Glutamatergic neuron (in vitro differentiated cells): ENCODE measurements around the gene FRMD3. TPM values are rescaled to one million over a fixed set of nuclear protein-coding genes. Genes with fewer than 3 reads are reported as not detected.

Experiments
- DNase-seq: peaks from one replicate; pipeline ENCODE4 v3.0.0; 2022
- H3K27ac Mint-ChIP-seq: one replicate; pipeline ENCODE4 v1.8.0; 2020; ENCODE audit warnings: mild to moderate bottlenecking, mixed read lengths, inconsistent platforms; ENCODE audit not compliant: unreplicated experiment
- H3K27me3 Mint-ChIP-seq: one replicate; pipeline ENCODE4 v1.8.0; 2020; ENCODE audit warnings: mild to moderate bottlenecking, moderate library complexity, mixed read lengths, inconsistent platforms; ENCODE audit not compliant: unreplicated experiment
- H3K36me3 Mint-ChIP-seq: one replicate; pipeline ENCODE4 v1.8.0; 2020; ENCODE audit warnings: mild to moderate bottlenecking, mixed read lengths, inconsistent platforms; ENCODE audit not compliant: unreplicated experiment
- H3K4me1 Mint-ChIP-seq: one replicate; pipeline ENCODE4 v1.8.0; 2020; ENCODE audit warnings: mild to moderate bottlenecking, low read depth, mixed read lengths, inconsistent platforms; ENCODE audit not compliant: unreplicated experiment
- H3K4me3 Mint-ChIP-seq: one replicate; pipeline ENCODE4 v1.8.0; 2020; ENCODE audit warnings: mild to moderate bottlenecking, mixed read lengths, inconsistent platforms; ENCODE audit not compliant: unreplicated experiment
- H3K9me3 Mint-ChIP-seq: one replicate; pipeline ENCODE4 v1.8.0; 2020; ENCODE audit warnings: mild to moderate bottlenecking, moderate library complexity, mixed read lengths, inconsistent platforms; ENCODE audit not compliant: unreplicated experiment
- total RNA-seq: library from RNA; stranded (reverse); fragmentation: NEBNext Ultra II Directional; extraction: Animal tissue kit (Norgen Biotek cat#: 25700); gene quantifications from one replicate; pipeline ENCODE4 v1.2.1, GENCODE V29; 2021; ENCODE audit not compliant: unreplicated experiment
- TF ChIP-seq, protein P1 (sequence below): fragments of 200-600 bp; sonication (generic); IDR thresholded peaks from one replicate; pipeline ENCODE4 v1.5.0; 2021; ENCODE audit not compliant: partially characterized antibody, unreplicated experiment

FRMD3 gene
- total RNA-seq, 1 donor from 2014 or later: 20.7 TPM

DNA sequence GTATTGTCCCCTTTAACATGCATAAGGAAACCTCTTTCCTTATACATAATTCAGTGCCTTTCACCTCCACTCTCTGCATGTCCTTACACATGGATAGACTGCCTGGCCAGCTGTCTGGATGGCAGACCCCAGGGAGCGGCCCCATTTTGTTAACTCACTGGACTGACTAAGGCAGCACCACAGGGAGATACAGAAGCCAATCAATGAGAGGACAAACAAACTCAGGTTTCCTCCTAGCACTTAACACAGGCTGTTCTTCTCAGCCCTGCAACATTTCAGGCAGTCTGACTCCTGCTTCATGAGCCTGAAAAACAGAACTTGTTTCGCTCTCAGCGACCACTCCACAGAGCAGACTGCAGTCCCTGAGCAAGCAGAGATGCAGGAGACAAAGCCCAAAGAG is 339.8 kb downstream of the FRMD3 start:
- Mint-ChIP-seq H3K36me3 (no peaks in the 10 kb centered on the region), H3K4me1 (peaks cover 47% of the 10 kb centered on the region), H3K9me3 (peaks cover 15% of the 10 kb centered on the region), H3K4me3 (peak overlapping the region; percentile 82), H3K27me3 (peaks cover 5% of the 10 kb centered on the region), H3K27ac (peak overlapping the region; percentile 100)
- DNase-seq: peak; percentile 85
- TF ChIP-seq, protein P1, sequence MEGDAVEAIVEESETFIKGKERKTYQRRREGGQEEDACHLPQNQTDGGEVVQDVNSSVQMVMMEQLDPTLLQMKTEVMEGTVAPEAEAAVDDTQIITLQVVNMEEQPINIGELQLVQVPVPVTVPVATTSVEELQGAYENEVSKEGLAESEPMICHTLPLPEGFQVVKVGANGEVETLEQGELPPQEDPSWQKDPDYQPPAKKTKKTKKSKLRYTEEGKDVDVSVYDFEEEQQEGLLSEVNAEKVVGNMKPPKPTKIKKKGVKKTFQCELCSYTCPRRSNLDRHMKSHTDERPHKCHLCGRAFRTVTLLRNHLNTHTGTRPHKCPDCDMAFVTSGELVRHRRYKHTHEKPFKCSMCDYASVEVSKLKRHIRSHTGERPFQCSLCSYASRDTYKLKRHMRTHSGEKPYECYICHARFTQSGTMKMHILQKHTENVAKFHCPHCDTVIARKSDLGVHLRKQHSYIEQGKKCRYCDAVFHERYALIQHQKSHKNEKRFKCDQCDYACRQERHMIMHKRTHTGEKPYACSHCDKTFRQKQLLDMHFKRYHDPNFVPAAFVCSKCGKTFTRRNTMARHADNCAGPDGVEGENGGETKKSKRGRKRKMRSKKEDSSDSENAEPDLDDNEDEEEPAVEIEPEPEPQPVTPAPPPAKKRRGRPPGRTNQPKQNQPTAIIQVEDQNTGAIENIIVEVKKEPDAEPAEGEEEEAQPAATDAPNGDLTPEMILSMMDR: no peak

GRCh38 chr9:83197591-83197990 is 340.6 kb downstream of the FRMD3 start:
- peak overlapping the region; percentile 100 for H3K27ac Mint-ChIP-seq
- TF ChIP-seq, protein P1: no peak
- H3K4me3 Mint-ChIP-seq: peak overlapping the region; percentile 82
- H3K4me1 Mint-ChIP-seq: peaks cover 47% of the 10 kb centered on the region
- no peaks in the 10 kb centered on the region for H3K36me3 Mint-ChIP-seq
- H3K27me3 Mint-ChIP-seq: peaks cover 5% of the 10 kb centered on the region
- H3K9me3 Mint-ChIP-seq: peaks cover 15% of the 10 kb centered on the region
- no peak for DNase-seq

DNA sequence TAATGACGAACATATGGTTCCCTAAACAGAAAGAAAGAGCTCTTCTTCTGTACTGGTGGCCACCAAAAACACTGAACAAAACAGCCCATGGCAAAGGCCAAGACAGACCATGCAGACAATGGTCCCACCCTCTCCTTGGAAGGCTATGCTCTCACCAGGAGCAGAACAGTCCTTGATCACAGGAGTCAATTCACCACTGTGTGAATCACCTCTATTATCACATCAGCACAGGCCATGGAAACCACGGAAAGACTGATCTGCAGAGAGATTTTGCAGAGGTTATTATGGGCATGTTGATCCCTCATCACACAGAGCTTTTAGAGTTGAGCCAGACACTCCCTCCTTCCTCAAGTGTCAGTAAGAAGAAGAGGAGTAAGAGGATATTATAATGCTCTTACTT is 341.3 kb downstream of the FRMD3 start:
- no peaks in the 10 kb centered on the region for H3K36me3 Mint-ChIP-seq
- H3K4me3 Mint-ChIP-seq: peak overlapping the region; percentile 50
- no peak for DNase-seq
- TF ChIP-seq, protein P1: no peak
- peaks cover 16% of the 10 kb centered on the region for H3K9me3 Mint-ChIP-seq
- peak overlapping the region; percentile 100 for H3K27ac Mint-ChIP-seq
- peaks cover 5% of the 10 kb centered on the region for H3K27me3 Mint-ChIP-seq
- peaks cover 47% of the 10 kb centered on the region for H3K4me1 Mint-ChIP-seq

Other genes starting within 250 kb of the FRMD3 start
- gene IDNK, start 84.7 kb upstream of the FRMD3 start, total RNA-seq: 2.8 TPM
- gene UBQLN1, start 169.6 kb upstream of the FRMD3 start, total RNA-seq: 188 TPM